Renal pelvis (tissue), 12 donors: ENCODE data around the gene SLX4. TPM values are rescaled to one million over a fixed set of nuclear protein-coding genes. Genes with fewer than 3 reads are reported as not detected.
"Not testable (repeated sequence)": the region's sequence is repeated elsewhere in the genome, so short reads cannot be mapped to it uniquely, and the experiment has no call there.

Experiments used
- DNase-seq: peaks from one replicate; pipeline ENCODE4 v3.0.0-alpha.2; 2013
- long read RNA-seq, 16 experiments: transcript quantifications; one replicate each; lab custom pipeline, GENCODE V29; 2026
- polyA plus RNA-seq, 3 donors: library from polyadenylated mRNA; unstranded; fragments of 120-200 nt; gene quantifications; one replicate each; pipeline ENCODE4 v1.2.1, GENCODE V29; 2013; ENCODE audit not compliant: insufficient read length in 3 of 3

Gene SLX4, protein sequence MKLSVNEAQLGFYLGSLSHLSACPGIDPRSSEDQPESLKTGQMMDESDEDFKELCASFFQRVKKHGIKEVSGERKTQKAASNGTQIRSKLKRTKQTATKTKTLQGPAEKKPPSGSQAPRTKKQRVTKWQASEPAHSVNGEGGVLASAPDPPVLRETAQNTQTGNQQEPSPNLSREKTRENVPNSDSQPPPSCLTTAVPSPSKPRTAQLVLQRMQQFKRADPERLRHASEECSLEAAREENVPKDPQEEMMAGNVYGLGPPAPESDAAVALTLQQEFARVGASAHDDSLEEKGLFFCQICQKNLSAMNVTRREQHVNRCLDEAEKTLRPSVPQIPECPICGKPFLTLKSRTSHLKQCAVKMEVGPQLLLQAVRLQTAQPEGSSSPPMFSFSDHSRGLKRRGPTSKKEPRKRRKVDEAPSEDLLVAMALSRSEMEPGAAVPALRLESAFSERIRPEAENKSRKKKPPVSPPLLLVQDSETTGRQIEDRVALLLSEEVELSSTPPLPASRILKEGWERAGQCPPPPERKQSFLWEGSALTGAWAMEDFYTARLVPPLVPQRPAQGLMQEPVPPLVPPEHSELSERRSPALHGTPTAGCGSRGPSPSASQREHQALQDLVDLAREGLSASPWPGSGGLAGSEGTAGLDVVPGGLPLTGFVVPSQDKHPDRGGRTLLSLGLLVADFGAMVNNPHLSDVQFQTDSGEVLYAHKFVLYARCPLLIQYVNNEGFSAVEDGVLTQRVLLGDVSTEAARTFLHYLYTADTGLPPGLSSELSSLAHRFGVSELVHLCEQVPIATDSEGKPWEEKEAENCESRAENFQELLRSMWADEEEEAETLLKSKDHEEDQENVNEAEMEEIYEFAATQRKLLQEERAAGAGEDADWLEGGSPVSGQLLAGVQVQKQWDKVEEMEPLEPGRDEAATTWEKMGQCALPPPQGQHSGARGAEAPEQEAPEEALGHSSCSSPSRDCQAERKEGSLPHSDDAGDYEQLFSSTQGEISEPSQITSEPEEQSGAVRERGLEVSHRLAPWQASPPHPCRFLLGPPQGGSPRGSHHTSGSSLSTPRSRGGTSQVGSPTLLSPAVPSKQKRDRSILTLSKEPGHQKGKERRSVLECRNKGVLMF (N-terminal part only)
- 1 to 10 TPM; 4.9 to 8.7 (median 7.6) TPM for polyA plus RNA-seq
- long read RNA-seq, donor 1, result 0 reads
- long read RNA-seq, donor 2, result 0 reads
- long read RNA-seq, donor 3, result 0 reads
- long read RNA-seq, donor 4, result 0 reads
- long read RNA-seq, donor 5, result 0 reads
- long read RNA-seq, donor 6, result 0 reads
- long read RNA-seq, donor 7, result 0 reads
- long read RNA-seq, donor 8, result 0 reads
- long read RNA-seq, donor 9, result 0 reads
- long read RNA-seq, donor 10, partial matches to known transcripts, result 0 of 1 reads
- long read RNA-seq, donor 10, other reads (novel, unspliced or antisense), result 0 of 1 reads
- long read RNA-seq, donor 11, result 0 reads
- long read RNA-seq, donor 12, result 0 reads
- long read RNA-seq, donor 13, result 0 reads
- long read RNA-seq, donor 14, result 0 reads
- long read RNA-seq, donor 15, result 0 reads
- long read RNA-seq, donor 16, result 0 reads

- peak; percentile 93 for DNase-seq
These were observed at the start of gene SLX4 for GRCh38 chr16:3611146-3611975. Gene SLX4 (minus strand): TSS chr16:3611606. CDS start chr16:3608964, 2,642 bp downstream.

- no peak for DNase-seq
These were observed 47.8 kb upstream of the SLX4 start for GRCh38 chr16:3659251-3659650.

DNA sequence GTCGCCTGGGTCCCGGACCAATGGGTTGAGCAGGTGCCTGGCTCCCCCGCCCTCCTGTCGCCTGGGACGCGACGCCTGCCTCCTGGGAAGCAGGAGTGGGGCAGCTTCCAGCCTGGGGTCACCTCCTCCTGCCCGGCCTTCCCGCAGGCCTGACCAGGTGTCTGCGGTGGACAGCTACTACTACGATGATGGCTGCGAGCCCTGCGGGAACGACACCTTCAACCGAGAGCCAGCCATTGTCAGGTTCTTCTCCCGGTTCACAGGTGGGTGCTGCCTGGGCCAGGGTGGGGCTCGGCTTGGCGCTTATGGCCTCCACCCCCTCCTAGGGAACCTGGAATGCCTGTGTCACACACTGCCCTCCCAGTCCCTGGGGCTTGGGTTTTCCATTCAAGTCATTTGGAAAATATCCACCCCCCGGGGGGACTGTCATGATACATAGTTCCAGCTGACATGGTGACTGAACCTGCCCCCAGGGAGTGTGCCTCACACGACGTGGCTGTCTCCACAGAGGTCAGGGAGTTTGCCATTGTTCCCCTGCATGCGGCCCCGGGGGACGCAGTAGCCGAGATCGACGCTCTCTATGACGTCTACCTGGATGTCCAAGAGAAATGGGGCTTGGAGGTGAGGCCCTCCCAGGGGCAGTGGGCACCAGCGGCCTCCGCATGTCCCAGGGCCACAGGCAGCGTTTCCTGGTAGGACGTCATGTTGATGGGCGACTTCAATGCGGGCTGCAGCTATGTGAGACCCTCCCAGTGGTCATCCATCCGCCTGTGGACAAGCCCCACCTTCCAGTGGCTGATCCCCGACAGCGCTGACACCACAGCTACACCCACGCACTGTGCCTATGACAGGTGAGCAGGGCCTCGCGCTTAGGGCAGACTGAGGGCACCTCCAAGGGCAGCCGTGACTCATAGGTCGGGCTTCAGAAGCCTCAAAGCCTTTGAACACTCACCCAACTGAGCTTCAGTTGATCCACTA lies 45.4 kb upstream of the SLX4 start:
- DNase-seq, result no peak

- DNase-seq, result not testable (repeated sequence)
These were observed 44.7 kb upstream of the SLX4 start for GRCh38 chr16:3656160-3656490.

DNA sequence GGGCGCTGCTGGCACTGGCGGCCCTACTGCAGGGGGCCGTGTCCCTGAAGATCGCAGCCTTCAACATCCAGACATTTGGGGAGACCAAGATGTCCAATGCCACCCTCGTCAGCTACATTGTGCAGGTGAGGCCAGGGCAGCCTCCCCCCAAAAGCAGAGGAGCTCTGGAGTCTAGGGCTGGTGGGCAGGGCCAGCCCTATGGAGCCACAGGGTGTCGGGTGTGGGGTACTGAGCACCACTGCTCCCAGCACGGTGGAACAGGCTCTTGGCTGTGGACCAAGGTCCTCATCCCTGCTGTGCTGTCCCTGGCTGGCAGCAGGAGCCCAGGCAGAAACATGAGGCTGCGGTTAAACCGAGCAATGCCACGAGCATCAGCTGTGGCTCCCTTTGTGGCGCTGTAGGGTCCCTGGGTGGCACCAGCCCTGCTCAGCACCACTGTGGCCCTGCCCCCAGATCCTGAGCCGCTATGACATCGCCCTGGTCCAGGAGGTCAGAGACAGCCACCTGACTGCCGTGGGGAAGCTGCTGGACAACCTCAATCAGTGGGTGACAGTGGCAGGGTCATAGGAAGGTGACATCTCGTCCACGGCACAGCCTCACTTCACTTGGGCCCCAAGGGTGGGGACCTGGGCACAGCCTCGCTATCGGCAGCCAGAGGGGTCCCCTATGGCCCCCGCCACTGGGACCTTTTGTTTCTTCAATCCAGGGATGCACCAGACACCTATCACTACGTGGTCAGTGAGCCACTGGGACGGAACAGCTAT lies 44.2 kb upstream of the SLX4 start:
- no peak for DNase-seq

DNA sequence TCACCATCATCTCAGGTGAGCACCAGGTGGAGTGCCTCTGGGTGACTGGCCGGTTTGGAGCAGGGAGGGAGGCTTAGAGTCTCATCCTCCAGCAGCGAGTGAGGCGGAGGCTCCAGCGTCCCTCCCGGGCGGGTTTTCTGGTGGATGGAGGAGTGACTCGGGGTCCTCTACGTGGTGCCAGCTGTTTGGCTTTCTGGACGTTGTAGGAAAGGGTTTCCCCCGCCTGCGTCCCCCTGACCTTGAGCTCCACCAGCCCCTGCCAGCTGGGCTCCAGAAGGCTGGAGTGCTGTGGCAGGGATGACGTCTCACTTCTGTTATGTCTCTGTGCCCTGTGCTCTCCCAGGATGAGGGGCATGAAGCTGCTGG lies 43.6 kb upstream of the SLX4 start:
- DNase-seq, result no peak

- no peak for DNase-seq
These were observed 43.0 kb upstream of the SLX4 start, which contains the start of gene DNASE1 for GRCh38 chr16:3654249-3654991. Gene DNASE1 (plus strand): TSS chr16:3654691. CDS start chr16:3655374, 683 bp downstream.

DNA sequence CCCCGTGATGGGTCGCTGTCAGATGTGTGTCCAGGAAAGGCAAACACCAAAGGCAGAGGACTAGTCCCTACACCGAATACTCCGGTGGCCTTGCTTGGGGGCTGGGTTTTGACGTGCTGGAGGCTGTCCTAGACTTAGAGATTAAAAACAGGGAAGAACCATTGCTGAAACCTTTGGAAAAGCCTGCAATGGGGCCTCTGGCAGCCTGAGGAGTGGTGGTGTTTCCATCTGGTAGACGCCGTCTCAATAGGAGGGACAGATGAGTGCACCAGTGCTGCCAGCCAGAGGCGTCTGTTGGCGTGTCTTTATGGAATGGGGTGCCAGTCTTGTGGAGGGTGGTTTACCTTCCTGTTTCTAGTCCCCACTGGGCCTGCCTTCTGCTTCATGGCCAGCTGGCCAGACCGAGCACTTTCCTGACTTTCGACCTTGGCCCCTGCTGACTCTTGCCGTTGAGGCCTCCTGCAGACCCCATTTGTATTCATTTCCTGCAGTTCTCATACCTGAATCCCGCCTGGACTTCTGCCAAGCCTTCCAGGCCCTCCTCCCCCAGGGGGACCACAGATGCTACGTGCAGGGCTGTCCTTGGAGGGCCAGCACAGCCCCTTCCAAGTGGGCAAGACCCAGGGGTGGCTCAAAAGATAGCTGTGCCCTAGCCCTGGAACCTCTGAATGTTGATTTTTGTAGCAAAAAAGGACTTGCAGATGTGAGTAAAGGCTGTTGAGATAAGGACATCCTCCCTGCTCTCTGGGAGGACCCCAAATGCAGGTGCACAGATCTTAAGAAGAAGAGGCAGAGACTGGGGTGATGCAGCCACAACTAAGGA lies 41.2 kb upstream of the SLX4 start:
- no peak for DNase-seq

DNA sequence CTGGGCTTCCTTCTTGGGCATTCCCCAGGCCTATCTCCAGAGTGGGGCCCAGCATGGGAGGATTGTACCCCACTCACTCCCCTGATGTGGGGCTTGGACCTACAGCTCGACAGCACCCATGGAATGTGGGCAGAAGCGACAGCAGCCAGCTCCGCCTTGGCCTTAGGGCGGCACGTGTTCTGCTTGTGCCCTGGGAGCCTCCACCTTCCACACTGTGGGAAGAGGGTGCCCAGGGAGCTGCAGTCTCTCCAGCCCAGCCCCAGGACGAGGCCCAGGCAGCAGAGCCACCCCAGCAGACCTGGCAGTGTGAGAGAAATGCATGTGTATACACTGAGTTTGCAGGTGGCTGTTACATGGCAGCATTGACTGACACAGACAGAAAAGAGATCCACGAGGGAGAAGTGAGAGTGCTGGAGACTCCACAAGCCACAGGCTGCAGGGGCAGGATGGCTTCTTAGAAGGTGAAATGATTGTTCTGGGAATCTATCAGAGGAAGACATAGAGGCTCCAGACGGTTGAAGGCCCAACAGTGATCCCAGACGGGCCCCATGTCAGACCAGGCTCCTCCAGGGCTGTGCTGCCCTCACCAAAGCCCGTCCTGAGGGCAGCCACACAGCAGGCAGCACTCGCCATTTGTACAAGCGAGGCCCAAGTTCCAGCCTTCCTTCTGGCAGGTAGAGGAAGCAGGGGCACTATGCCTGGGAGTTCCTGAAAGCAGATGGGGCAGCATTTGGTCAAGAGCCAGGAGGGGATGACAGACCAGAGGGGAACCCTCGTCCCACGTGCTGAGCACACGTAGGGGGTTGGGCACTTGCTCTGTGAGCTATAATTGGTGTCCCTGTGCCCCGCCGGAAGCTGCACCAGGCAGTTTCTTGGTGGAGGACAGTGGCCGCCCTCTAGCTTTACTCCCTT lies 40.3 kb upstream of the SLX4 start:
- DNase-seq, result no peak

DNA sequence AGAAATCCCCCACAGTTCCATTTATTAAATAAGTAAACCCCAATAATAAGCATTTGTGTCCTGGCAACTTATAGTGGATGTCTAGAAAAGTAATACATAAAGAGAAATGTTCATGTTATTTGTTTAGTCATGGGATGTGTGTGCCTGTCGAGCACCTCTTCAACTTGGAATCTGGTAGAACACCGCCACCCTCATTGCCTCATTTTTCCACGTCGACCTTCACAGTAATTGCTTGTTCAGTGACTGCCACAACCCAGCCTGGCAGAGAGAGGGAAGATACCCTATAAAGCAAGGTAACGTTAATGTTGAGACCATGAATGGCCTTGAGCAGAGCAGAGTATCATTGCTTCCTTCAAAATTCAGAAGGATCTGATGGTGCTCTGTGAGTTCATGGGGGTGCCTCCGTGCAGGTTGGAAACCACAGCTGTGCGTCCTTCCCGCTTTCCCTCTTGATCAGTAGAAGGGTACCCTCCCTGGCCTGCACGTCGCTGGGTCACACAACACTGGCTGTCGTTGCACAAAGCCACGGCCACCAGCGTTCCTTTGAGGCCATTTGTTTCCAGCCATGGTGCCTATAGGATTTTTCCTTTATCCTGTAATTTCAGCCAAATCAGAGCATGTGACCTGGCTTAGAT lies 39.3 kb upstream of the SLX4 start:
- DNase-seq, result no peak

- no peak for DNase-seq
These were observed 35.0 kb upstream of the SLX4 start for GRCh38 chr16:3646348-3646920.

DNA sequence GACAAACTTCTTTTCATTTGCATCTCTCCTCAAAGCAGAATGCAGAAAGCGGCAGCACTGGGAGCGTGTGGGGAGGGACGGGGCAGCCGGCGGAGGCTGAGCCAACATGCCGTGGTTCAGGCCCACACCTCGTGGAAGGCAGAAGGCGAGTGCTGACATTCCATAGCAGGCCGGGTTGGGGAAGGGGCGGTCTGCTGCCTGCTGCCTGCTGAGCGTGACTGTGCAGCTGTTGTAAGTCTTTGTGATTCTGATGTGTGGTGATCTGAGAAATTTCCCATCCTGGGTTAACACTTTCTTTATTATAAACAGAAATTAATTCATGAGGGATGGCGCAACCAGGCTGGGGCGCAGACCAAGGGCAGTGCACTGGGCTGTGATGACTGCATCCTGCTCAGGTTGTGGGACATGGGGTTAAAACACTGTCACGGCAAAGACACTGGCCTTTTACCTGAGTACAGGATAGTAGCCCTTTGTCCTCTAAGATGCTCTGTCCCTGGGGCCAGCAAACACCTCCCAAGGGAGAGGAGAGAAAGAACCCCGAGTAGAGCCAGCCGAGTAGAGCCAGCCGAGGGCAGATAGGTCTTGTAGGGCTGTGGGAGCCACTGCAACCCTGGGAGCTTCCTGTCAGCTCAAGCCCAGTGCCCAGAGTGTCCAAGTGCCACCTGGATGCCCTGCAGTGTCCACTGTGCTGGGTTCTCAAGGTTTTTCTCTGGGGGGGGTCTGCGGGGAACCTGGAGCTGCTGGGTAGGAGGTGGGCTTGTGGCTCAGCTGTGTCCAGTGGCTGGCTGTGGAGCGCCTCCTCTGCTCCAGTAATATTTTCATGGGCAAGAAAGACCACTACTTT lies 34.3 kb upstream of the SLX4 start:
- peak; percentile 77 for DNase-seq

DNA sequence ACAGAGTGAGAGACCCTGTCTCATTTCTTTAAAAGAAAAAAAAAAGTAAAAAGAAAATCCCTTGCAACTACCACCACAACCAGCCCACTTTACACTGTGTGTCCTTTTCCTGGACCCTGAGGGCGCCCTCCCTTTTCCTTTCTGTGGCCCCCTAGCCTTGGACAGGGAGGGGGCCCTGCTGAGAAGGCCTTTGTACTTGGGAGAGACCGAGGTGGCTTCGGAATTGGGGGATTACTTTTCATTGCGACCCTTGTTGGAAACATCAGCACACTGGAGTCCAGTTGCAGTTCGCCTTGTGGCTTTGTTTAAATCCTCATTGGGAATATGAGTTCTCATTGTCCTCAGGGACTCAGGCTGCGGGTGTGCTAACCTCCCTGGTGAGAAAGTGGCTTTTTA lies 33.7 kb upstream of the SLX4 start:
- no peak for DNase-seq
